Left lung (tissue), 10 donors: Measurements from ENCODE around the gene IL36G. TPM values are rescaled to one million over a fixed set of nuclear protein-coding genes. Genes with fewer than 3 reads are reported as not detected.

Source experiments
- ATAC-seq: fragments of 200-7000 bp; cut with Tn5 transposase; one replicate; pipeline ENCODE4 v1.9.1; 2020; ENCODE audit warnings: moderate library complexity
- DNase-seq, 4 donors: peaks; one replicate each; pipeline ENCODE4 v3.0.0-alpha.2; 2013 to 2020
- H3K27ac ChIP-seq, 2 donors: fragments of 200-600 bp; sonication (generic) in 1 of 2; one replicate each; pipeline versions ENCODE4 v1.5.0 to v1.8.0; 2020 to 2021
- H3K27me3 ChIP-seq, 2 donors: fragments of 200-600 bp; sonication (generic) in 1 of 2; one replicate each; pipeline versions ENCODE4 v1.5.0 to v1.8.0; 2020 to 2021
- H3K36me3 ChIP-seq, 2 donors: fragments of 200-600 bp; sonication (generic) in 1 of 2; one replicate each; pipeline versions ENCODE4 v1.5.0 to v1.8.0; 2020 to 2021
- H3K4me1 ChIP-seq, 2 donors: fragments of 200-600 bp; one replicate each; pipeline ENCODE4 v1.8.0; 2021
- H3K4me3 ChIP-seq, 2 donors: fragments of 200-600 bp; sonication (generic) in 1 of 2; one replicate each; pipeline versions ENCODE4 v1.5.0 to v1.8.0; 2020 to 2021; ENCODE audit warnings: mild to moderate bottlenecking in 1 of 2
- H3K9me3 ChIP-seq, 2 donors: fragments of 200-600 bp; sonication (generic) in 1 of 2; one replicate each; pipeline versions ENCODE4 v1.5.0 to v1.8.0; 2020 to 2021
- intact Hi-C, 2 donors: fragments of 100-400 bp; cut with DNase I; formaldehyde crosslinking; loops; one replicate each; pipeline versions ENCODE4 v1.11.2 to v1.14.2; 2022
- polyA plus RNA-seq, 6 donors: library from polyadenylated mRNA; unstranded; fragments of 120-200 nt; gene quantifications; one replicate each; pipeline ENCODE4 v1.2.1, GENCODE V29; 2013; ENCODE audit not compliant: insufficient read length in 6 of 6
- total RNA-seq, 2 donors: library from RNA; stranded (reverse); fragmentation: NEBNext Ultra II Directional; extraction: Animal tissue kit (Norgen Biotek cat#: 25700); gene quantifications; one replicate each; pipeline ENCODE4 v1.2.1, GENCODE V29; 2021
- TF ChIP-seq, protein P1 (sequence below), 2 donors: fragments of 200-600 bp; sonication (generic) in 1 of 2; IDR thresholded peaks; one replicate each; pipeline versions ENCODE4 v1.5.0 to v1.8.0; 2021; ENCODE audit warnings: antibody characterized with exemption in 2 of 2
- donor health status: DM: no; HTN: yes; CAD: no.
- donor health status: DM: no; HTN: no; CAD: no.

The IL36G gene
- total and polyA plus RNA-seq, 8 donors: 0.23 to 0.28 TPM; not detected in 6

- TF ChIP-seq, protein P1, sequence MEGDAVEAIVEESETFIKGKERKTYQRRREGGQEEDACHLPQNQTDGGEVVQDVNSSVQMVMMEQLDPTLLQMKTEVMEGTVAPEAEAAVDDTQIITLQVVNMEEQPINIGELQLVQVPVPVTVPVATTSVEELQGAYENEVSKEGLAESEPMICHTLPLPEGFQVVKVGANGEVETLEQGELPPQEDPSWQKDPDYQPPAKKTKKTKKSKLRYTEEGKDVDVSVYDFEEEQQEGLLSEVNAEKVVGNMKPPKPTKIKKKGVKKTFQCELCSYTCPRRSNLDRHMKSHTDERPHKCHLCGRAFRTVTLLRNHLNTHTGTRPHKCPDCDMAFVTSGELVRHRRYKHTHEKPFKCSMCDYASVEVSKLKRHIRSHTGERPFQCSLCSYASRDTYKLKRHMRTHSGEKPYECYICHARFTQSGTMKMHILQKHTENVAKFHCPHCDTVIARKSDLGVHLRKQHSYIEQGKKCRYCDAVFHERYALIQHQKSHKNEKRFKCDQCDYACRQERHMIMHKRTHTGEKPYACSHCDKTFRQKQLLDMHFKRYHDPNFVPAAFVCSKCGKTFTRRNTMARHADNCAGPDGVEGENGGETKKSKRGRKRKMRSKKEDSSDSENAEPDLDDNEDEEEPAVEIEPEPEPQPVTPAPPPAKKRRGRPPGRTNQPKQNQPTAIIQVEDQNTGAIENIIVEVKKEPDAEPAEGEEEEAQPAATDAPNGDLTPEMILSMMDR (IDR thresholded peaks at IDR 0.05): no peak
- ATAC-seq (no peak), DNase-seq (no peak)
- H3K36me3 ChIP-seq: no peaks in the 10 kb centered on the region
- H3K9me3 ChIP-seq: no peaks in the 10 kb centered on the region
- no peak overlapping the region for H3K27ac ChIP-seq
- intact Hi-C loops: no loop called here
- H3K27me3 ChIP-seq: peaks cover 0 to 13% of the 10 kb centered on the region in 2 donors
- no peak overlapping the region for H3K4me3 ChIP-seq
- no peaks in the 10 kb centered on the region for H3K4me1 ChIP-seq
Observed at GRCh38 chr2:112972423-112973086, 5.3 kb upstream of the IL36G start.

DNA sequence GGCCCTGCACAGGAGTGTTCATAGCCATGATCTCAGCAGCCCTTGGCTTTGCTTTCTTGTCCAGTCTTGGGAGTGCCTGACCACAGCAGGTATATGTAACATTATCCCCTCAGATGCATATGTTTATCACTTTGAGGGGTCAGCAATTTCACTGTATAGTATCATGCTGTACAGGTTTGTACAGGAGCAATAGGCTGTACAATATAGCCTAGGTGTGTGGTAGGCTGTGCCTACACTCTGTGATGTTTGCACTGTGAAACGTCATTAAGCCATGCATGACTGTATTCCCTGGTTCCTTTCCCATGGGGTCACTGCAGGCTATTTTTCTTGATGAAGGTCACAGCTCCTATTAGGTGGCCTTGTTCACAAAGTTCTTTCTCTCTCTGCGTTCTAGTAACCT lies 4.7 kb upstream of the IL36G start:
- DNase-seq (no peak), ATAC-seq (no peak)
- Histone ChIP-seq H3K4me1 (no peaks in the 10 kb centered on the region), H3K27ac (no peak overlapping the region), H3K4me3 (no peak overlapping the region), H3K36me3 (no peaks in the 10 kb centered on the region), H3K27me3 (peaks cover 0 to 14% of the 10 kb centered on the region in 2 donors), H3K9me3 (no peaks in the 10 kb centered on the region)
- intact Hi-C loops: no loop called here
- TF ChIP-seq, protein P1 (IDR thresholded peaks at IDR 0.05): no peak

DNA sequence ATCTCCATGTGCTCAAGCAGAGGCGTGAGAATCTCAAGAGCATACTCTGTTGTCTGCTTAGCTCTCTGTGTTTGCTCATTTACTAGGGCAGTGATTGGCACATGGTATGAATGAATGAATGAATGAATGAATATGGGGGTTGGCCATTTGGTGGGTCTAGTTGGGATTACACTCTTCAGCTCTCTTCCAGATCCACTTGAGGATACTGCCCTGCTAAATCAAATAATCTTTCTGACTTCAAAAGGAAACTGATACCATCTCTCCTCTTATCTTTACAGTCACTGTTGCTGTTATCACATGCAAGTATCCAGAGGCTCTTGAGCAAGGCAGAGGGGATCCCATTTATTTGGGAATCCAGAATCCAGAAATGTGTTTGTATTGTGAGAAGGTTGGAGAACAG lies 1.9 kb downstream of the IL36G start:
- no peak overlapping the region for H3K27ac ChIP-seq
- ATAC-seq: no peak
- no peaks in the 10 kb centered on the region for H3K4me1 ChIP-seq
- no peaks in the 10 kb centered on the region for H3K36me3 ChIP-seq
- no peaks in the 10 kb centered on the region for H3K9me3 ChIP-seq
- TF ChIP-seq, protein P1 (IDR thresholded peaks at IDR 0.05): no peak
- DNase-seq: no peak
- intact Hi-C loops: no loop called here
- H3K27me3 ChIP-seq: peaks cover 0 to 14% of the 10 kb centered on the region in 2 donors
- H3K4me3 ChIP-seq: no peak overlapping the region

- ATAC-seq: no peak
- no peaks in the 10 kb centered on the region for H3K36me3 ChIP-seq
- no peak overlapping the region for H3K27ac ChIP-seq
- H3K27me3 ChIP-seq: peaks cover 0 to 14% of the 10 kb centered on the region in 2 donors
- H3K4me1 ChIP-seq: no peaks in the 10 kb centered on the region
- intact Hi-C loops: no loop called here
- H3K9me3 ChIP-seq: no peaks in the 10 kb centered on the region
- TF ChIP-seq, protein P1 (IDR thresholded peaks at IDR 0.05): no peak
- DNase-seq: no peak
- no peak overlapping the region for H3K4me3 ChIP-seq
Observed at GRCh38 chr2:112980537-112980936, 2.7 kb downstream of the IL36G start.

GRCh38 chr2:112985090-112985489 lies 7.3 kb downstream of the IL36G start:
- ATAC-seq: no peak
- peaks cover 0 to 12% of the 10 kb centered on the region in 2 donors for H3K9me3 ChIP-seq
- no peak overlapping the region for H3K4me3 ChIP-seq
- no peaks in the 10 kb centered on the region for H3K36me3 ChIP-seq
- no peaks in the 10 kb centered on the region for H3K4me1 ChIP-seq
- TF ChIP-seq, protein P1 (IDR thresholded peaks at IDR 0.05): no peak
- H3K27me3 ChIP-seq: no peaks in the 10 kb centered on the region
- no peak for DNase-seq
- intact Hi-C loops: no loop called here
- H3K27ac ChIP-seq: no peak overlapping the region
